Skeletal muscle satellite cell (primary cell): Measurements from ENCODE around the gene PCSK7.

Source experiments
- H3K27me3 ChIP-seq: 2 replicates; pipeline ENCODE4 v1.7.0; 2013; ENCODE audit warnings: low read length; ENCODE audit not compliant: control insufficient read depth, insufficient read depth
- H3K36me3 ChIP-seq: 2 replicates; pipeline ENCODE4 v1.7.0; 2013; ENCODE audit warnings: mild to moderate bottlenecking, control low read depth, low read length; ENCODE audit not compliant: insufficient read depth
- H3K4me1 ChIP-seq: 2 replicates; pipeline ENCODE4 v1.7.0; 2013; ENCODE audit warnings: low read length; ENCODE audit not compliant: control insufficient read depth, insufficient read depth
- H3K4me2 ChIP-seq: 2 replicates; pipeline ENCODE4 v1.7.0; 2013; ENCODE audit warnings: mild to moderate bottlenecking, low read length
- H3K4me3 ChIP-seq: 2 replicates; pipeline ENCODE4 v1.7.0; 2013; ENCODE audit warnings: low read length
- H3K9ac ChIP-seq: 2 replicates; pipeline ENCODE4 v1.7.0; 2013; ENCODE audit warnings: mild to moderate bottlenecking, low read depth, low read length, moderate library complexity
- H3K9me3 ChIP-seq: replicated peaks from 2 replicates; pipeline ENCODE4 v1.7.0; 2013; ENCODE audit warnings: mild to moderate bottlenecking, control low read depth, low read length

The PCSK7 gene

GRCh38 chr11:117177534-117178209 is 54.2 kb downstream of the PCSK7 start:
- H3K4me1 ChIP-seq = peaks cover 28% of the 10 kb centered on the region
- H3K4me2 ChIP-seq = peak overlapping the region; percentile 99
- H3K4me3 ChIP-seq = peak overlapping the region; percentile 87
- H3K9me3 ChIP-seq = no peaks in the 10 kb centered on the region
- peak overlapping the region; percentile 92 for H3K9ac ChIP-seq
- peaks cover 11% of the 10 kb centered on the region for H3K36me3 ChIP-seq
- H3K27me3 ChIP-seq = no peaks in the 10 kb centered on the region

GRCh38 chr11:117176186-117176585 is 55.7 kb downstream of the PCSK7 start:
- Histone ChIP-seq H3K27me3 (no peaks in the 10 kb centered on the region), H3K9me3 (no peaks in the 10 kb centered on the region), H3K4me3 (no peak overlapping the region), H3K9ac (no peak overlapping the region), H3K36me3 (peaks cover 6% of the 10 kb centered on the region), H3K4me1 (peaks cover 37% of the 10 kb centered on the region), H3K4me2 (no peak overlapping the region)

DNA sequence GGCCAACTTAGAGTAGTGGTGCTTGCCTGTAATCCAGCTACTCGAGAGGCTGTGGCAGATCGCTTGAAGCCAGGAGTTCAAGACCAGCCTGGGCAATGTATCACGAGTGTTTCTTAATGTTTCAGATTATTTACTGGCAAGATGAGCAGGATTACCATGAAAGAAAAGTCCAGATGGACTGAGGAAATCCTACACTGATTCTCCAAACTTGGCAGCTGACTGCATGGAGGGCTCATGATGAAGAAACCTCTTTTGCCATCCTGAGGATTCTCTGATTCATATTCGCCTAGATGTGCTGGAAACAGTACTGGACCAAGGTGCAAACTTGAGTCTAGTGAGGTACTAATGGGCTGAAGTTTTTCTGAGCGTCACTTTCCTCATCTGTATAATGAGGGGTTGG is 56.1 kb downstream of the PCSK7 start:
- H3K27me3 ChIP-seq = no peaks in the 10 kb centered on the region
- H3K9me3 ChIP-seq = no peaks in the 10 kb centered on the region
- H3K9ac ChIP-seq = no peak overlapping the region
- peaks cover 33% of the 10 kb centered on the region for H3K4me1 ChIP-seq
- no peak overlapping the region for H3K4me2 ChIP-seq
- peaks cover 6% of the 10 kb centered on the region for H3K36me3 ChIP-seq
- H3K4me3 ChIP-seq = no peak overlapping the region

DNA sequence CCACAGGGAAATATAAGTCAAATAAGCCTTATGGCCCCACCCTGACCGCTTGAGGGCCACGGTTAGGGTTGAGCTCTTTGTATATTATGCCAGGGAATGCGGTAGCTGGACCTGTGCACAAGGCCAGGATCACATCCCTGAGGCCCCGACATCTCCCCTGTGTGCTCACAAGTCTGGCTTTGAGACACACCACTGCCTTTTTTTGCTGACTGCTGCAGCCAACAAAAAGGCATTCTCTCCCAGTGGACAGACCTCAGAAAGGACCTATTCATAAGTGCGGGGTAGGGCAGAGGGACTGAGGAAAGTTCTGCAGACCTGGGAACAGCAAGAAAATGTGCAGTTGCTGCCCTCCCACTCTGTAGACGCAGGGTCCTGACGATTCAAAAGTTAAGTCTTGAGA is 56.8 kb downstream of the PCSK7 start:
- Histone ChIP-seq H3K9me3 (no peaks in the 10 kb centered on the region), H3K4me1 (peaks cover 31% of the 10 kb centered on the region), H3K36me3 (peaks cover 9% of the 10 kb centered on the region), H3K4me2 (no peak overlapping the region), H3K27me3 (no peaks in the 10 kb centered on the region), H3K4me3 (no peak overlapping the region), H3K9ac (no peak overlapping the region)

- no peak overlapping the region for H3K4me3 ChIP-seq
- H3K4me2 ChIP-seq = no peak overlapping the region
- H3K4me1 ChIP-seq = peaks cover 23% of the 10 kb centered on the region
- no peak overlapping the region for H3K9ac ChIP-seq
- peaks cover 27% of the 10 kb centered on the region for H3K36me3 ChIP-seq
- H3K9me3 ChIP-seq = no peaks in the 10 kb centered on the region
- no peaks in the 10 kb centered on the region for H3K27me3 ChIP-seq
Measured at GRCh38 chr11:117172724-117173421, 59.0 kb downstream of the PCSK7 start.

- Histone ChIP-seq H3K4me2 (no peak overlapping the region), H3K9ac (peak overlapping the region; percentile 12), H3K4me1 (peaks cover 23% of the 10 kb centered on the region), H3K9me3 (no peaks in the 10 kb centered on the region), H3K4me3 (no peak overlapping the region), H3K27me3 (no peaks in the 10 kb centered on the region), H3K36me3 (peaks cover 40% of the 10 kb centered on the region)
Measured at GRCh38 chr11:117171404-117172061, 60.3 kb downstream of the PCSK7 start.

- H3K36me3 ChIP-seq = peaks cover 45% of the 10 kb centered on the region
- no peaks in the 10 kb centered on the region for H3K9me3 ChIP-seq
- peaks cover 23% of the 10 kb centered on the region for H3K4me1 ChIP-seq
- no peak overlapping the region for H3K4me2 ChIP-seq
- H3K4me3 ChIP-seq = no peak overlapping the region
- H3K27me3 ChIP-seq = no peaks in the 10 kb centered on the region
- no peak overlapping the region for H3K9ac ChIP-seq
Measured at GRCh38 chr11:117171007-117171403, 60.9 kb downstream of the PCSK7 start.

- H3K27me3 ChIP-seq = no peaks in the 10 kb centered on the region
- no peaks in the 10 kb centered on the region for H3K9me3 ChIP-seq
- peaks cover 23% of the 10 kb centered on the region for H3K4me1 ChIP-seq
- H3K9ac ChIP-seq = no peak overlapping the region
- H3K36me3 ChIP-seq = peaks cover 52% of the 10 kb centered on the region
- no peak overlapping the region for H3K4me3 ChIP-seq
- H3K4me2 ChIP-seq = no peak overlapping the region
Measured at GRCh38 chr11:117170210-117170609, 61.7 kb downstream of the PCSK7 start.

DNA sequence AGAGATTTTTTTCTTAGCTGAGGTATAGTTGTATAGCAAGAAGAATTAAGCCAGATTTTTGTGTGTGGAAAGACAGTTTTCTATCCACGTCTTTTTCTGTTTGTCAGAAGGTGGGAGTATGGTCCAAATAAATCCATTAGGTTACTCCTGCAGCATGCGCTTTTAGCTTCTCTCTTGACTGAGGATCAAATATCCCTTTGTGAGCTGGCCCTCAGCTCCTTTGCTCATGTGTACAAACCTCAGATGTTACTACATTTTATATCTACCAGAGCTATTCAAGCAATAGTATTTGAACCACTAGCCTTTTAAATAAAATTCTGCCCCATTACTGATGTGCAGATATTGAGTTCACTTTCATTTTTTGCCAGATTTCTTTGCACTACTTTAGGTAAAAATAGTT is 62.1 kb downstream of the PCSK7 start:
- H3K4me3 ChIP-seq = no peak overlapping the region
- H3K9ac ChIP-seq = no peak overlapping the region
- no peak overlapping the region for H3K4me2 ChIP-seq
- H3K4me1 ChIP-seq = peaks cover 23% of the 10 kb centered on the region
- H3K36me3 ChIP-seq = peaks cover 54% of the 10 kb centered on the region
- no peaks in the 10 kb centered on the region for H3K27me3 ChIP-seq
- no peaks in the 10 kb centered on the region for H3K9me3 ChIP-seq

DNA sequence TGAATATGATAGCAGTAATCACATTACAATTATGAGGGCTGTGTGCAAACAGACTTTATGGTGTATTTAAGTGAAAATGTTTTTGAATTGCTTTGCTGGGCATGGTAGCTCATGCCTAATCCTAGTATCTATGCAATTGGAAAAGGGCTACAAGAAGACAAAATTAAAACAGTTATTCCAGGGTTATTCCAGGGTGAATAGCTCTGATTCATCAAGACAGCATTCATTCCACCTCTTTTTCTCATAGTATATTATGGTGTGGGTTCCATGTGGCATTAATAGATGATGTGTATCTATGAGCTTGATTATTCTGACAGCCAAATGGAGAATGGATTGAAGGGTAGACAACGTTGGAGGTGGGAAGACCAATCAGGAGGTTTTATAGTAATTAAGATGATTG is 65.4 kb downstream of the PCSK7 start:
- Histone ChIP-seq H3K4me2 (no peak overlapping the region), H3K9me3 (no peaks in the 10 kb centered on the region), H3K4me1 (peaks cover 12% of the 10 kb centered on the region), H3K36me3 (peaks cover 75% of the 10 kb centered on the region), H3K9ac (no peak overlapping the region), H3K27me3 (no peaks in the 10 kb centered on the region), H3K4me3 (no peak overlapping the region)

GRCh38 chr11:117160826-117161225 is 71.0 kb downstream of the PCSK7 start:
- Histone ChIP-seq H3K4me1 (no peaks in the 10 kb centered on the region), H3K9me3 (no peaks in the 10 kb centered on the region), H3K4me2 (no peak overlapping the region), H3K27me3 (no peaks in the 10 kb centered on the region), H3K4me3 (no peak overlapping the region), H3K36me3 (peaks cover 79% of the 10 kb centered on the region), H3K9ac (no peak overlapping the region)
